Measurements from ENCODE around the gene CCSER1.

DNA sequence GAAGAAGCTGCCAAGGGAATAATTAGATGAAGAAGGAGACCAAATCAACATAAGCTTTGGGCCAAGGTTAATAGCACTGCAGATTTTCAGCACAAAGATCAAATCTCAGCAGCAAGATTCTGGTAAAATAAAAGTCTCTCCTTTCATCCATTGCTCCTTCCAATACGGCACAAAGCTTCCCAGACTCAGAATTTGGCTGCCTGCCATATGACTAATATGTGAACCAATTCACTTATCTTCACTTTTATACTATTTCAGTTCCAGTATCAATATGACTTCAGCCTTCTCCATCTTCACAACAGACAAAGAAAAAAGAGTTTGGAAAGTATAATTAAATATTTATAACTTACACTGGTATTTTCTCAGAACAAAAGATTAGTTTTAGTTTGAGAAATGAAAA, 1198.3 kb downstream of the CCSER1 start:
- TF ChIP-seq CTCF (IDR thresholded peaks at IDR 0.05) (no peak), POLR2AphosphoS5 (IDR thresholded peaks at IDR 0.05; ENCODE audit: low read depth, low read length) (no peak), SIN3A (IDR thresholded peaks at IDR 0.05; ENCODE audit: borderline replicate concordance, insufficient read depth, low read depth, low read length) (no peak)
